HFF-Myc (cell line): ENCODE data around the gene SH3BGRL3.
"Not testable (repeated sequence)": the region's sequence is repeated elsewhere in the genome, so short reads cannot be mapped to it uniquely, and the experiment has no call there.

Experiments used
- DNase-seq: peaks from one replicate; pipeline ENCODE4 v3.0.0-alpha.2; 2011; ENCODE audit warnings: low read depth; ENCODE audit errors: extremely low read depth
- H3K4me3 ChIP-seq: replicated peaks from 2 replicates; pipeline ENCODE4 v1.5.1; 2011; ENCODE audit warnings: low read depth, mild to moderate bottlenecking, control low read depth, low read length
- TF ChIP-seq, protein P1 (sequence below): IDR thresholded peaks from 2 replicates; pipeline ENCODE4 v1.5.1; 2012; ENCODE audit warnings: mild to moderate bottlenecking, low read depth, low read length, control low read depth; ENCODE audit errors: missing control alignments

The SH3BGRL3 gene

DNA sequence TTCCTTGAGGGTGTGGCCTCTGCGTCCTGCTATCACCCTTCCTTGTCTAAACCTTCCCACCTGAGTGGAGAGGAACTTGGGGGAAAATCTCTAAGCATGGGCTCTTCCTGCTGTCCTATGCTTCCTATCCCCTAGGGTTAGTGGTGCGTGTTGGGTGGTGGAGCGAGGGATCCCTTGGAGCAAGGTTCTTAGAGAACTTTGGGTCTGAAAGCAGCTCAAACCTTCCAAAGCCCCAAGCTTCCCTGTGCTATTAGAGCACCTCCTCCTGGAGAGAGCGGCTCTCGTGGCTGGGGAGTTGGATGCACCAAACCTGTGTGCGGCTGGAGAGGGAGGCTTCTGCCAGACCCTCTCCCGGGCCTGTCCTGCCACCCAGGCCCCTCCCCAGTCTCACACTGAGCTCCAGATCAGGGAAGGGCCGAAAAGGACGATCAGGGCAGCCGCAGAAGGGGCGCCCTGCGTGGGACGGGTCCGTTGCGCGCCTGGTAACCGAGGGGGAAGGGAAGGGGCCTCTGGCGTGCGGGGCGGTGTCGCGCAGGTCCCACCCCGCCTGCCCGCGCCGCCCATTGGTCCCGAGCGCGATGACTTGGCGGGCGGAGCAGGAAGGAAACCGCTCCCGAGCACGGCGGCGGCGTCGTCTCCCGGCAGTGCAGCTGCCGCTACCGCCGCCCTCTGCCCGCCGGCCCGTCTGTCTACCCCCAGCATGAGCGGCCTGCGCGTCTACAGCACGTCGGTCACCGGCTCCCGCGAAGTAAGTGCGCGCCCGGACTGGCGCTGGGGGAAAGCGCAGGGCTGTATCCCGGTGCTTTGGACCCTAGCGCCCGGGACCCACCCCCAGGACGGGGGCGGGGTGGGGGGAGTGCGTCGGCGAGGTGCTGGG lies at the start of gene SH3BGRL3:
SH3BGRL3 (plus strand) TSS at position 631 of the 877 bp plus-strand sequence; CDS start at position 701, 70 bp downstream.
- TF ChIP-seq, protein P1, sequence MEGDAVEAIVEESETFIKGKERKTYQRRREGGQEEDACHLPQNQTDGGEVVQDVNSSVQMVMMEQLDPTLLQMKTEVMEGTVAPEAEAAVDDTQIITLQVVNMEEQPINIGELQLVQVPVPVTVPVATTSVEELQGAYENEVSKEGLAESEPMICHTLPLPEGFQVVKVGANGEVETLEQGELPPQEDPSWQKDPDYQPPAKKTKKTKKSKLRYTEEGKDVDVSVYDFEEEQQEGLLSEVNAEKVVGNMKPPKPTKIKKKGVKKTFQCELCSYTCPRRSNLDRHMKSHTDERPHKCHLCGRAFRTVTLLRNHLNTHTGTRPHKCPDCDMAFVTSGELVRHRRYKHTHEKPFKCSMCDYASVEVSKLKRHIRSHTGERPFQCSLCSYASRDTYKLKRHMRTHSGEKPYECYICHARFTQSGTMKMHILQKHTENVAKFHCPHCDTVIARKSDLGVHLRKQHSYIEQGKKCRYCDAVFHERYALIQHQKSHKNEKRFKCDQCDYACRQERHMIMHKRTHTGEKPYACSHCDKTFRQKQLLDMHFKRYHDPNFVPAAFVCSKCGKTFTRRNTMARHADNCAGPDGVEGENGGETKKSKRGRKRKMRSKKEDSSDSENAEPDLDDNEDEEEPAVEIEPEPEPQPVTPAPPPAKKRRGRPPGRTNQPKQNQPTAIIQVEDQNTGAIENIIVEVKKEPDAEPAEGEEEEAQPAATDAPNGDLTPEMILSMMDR, result peak; percentile 62
- H3K4me3 ChIP-seq, result peak within 1 kb of the TSS; percentile 69
- no peak for DNase-seq

DNA sequence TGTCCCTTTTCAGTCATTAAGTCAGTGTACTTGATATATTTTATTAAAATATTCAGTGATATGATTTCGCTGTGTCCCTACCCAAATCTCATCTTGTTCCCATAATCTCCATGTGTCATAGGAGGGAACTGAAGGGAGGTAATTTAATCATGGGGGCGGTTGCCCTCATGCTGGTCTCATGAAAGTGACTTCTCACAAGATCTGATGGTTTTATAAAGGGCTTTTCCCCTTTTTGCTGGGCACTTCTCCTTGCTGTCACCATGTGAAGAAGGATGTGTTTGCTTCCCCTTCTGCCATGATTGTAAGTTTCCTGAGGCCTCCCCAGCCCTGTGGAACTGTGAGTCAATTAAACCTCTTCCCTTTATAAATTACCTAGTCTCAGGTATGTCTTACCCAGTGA lies 49.2 kb upstream of the SH3BGRL3 start:
- not testable (repeated sequence) for H3K4me3 ChIP-seq, DNase-seq

DNA sequence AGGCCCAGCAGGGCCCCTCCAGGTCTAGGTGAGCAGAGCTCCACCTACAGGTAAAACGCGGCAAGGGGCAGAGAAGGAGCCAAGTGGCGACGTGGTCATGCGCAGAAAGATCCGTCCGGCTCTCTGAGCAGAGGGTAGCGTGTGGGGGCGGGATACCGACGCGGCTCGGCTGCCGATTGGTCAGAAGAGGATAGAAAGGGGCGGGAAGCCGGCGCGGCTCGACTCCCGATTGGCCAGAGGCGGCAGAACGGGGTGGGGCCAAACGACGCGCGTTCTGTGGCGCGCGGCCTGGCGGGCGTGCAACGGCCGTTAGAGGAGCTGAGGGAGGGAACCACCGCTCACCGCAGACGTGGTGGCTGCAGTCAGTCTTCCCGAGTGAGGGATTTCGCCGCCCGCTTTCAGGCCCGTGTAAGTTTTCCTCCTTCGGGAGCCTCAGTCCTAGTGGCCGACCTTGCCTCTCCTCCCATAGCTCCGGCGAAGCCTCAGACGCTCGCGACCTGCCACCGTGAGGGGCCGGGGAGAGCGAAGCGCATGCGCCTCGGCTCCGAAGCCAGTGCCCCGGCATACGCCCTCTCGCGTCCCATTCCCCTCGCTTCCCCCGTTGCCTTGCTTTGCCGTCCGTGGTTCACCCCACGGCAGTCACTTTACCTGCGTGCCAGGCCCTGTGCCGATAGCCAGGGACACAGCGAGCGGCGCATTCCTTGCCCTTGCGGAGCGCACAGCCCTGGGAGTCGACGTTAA lies 45.8 kb upstream of the SH3BGRL3 start, which contains the start of gene CEP85:
CEP85 (plus strand) TSS at position 298 of the 741 bp plus-strand sequence. CDS start 5,584 bp downstream, outside the sequence.
- peak; percentile 93 for DNase-seq
- TF ChIP-seq, protein P1, result peak; percentile 90
- peak within 1 kb of the TSS; percentile 95 for H3K4me3 ChIP-seq

DNA sequence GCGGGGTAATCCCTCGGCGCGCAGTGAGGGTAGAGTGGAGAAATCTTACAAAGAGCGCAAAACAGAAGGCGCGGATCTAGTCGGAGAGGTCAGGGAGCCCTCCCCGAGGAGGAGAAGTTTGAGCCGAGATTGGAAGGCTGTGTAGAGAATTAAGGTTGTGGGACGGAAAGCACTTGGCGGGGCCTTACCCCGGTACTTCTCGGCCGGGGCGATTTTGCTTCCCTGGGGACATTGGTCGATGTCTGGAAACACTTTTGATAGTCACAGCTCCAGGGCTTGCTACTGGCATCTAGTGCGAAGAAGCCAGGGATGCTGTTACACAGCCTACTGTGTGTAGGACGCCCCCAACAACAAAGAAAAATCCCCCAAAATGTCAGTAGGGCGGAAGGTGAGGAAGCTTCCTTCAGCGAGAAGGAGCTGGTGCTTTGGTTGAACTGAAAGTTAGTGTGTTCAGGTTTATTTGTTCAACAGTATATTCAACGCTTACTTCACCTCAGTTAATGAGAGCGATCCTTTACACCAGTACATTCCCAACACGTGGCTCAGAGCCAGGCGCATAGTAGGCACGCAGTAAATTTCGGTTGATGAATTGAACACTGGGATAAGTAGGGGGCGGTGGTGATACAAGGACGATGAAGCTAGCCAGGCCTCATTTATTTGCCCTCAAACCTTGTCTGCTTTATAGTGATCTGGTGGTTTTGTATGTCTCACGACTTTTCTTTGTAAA lies 45.1 kb upstream of the SH3BGRL3 start:
- peak overlapping the region; percentile 95 for H3K4me3 ChIP-seq
- TF ChIP-seq, protein P1, result no peak
- DNase-seq, result no peak

DNA sequence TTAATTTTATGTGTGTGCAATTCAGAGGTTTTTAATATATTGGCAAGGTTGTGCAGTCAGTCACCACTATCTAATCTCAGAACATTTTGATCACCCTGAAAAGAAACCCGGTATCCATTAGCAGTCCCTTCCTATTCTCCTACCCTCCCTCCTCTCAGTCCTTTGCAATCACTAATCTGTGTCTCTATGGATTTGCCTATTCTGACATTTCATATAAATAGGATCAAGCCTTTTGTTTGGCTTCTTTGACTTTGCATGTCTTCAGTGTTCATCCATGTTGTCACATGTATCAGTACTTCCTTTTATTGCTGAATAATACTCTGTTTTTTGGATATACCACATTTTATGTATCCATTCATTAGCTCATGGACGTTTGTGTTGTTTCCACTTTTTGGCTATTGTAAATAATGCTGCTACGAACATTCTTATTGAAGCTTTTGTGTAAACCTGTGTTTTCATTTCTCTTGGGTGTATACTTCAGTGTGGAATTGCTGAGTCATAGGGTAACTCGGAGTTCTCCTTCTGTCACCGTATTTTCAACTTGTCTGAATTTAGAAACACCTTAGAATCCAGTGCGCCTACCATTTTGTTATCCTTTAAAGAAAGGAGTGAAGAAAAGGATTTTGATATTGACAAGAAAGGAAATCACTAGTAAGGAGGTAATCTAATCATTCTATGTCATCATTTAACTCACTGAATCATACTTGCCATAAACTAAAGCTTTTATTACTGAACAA lies 42.5 kb upstream of the SH3BGRL3 start:
- DNase-seq, result no peak
- TF ChIP-seq, protein P1, result no peak
- no peak overlapping the region for H3K4me3 ChIP-seq

DNA sequence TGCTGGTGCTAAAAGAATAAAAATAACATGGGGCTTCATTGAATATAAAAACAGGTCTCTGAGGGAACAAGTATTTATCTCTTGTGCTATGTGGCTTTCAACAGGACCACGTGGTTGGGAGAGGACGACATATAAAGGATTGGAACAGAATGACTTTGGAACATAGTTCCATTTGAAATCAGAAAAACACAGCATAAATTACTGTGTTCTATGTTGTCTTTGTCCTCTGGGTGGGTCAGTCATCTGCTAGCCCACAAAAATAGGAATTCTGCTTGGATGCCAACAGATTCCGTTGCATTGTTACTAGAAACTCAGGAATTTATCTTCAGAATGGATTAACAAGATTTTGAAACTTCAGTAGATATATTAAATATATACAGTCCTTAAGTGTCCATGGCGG lies 40.0 kb upstream of the SH3BGRL3 start:
- TF ChIP-seq, protein P1, result no peak
- DNase-seq, result no peak
- H3K4me3 ChIP-seq, result no peak overlapping the region
